Measurements from ENCODE around the gene RTKN2. TPM values are rescaled to one million over a fixed set of nuclear protein-coding genes. Genes with fewer than 3 reads are reported as not detected.

Gene RTKN2
- total RNA-seq, 1 donor from 2014 or later, result 27.5 TPM

DNA sequence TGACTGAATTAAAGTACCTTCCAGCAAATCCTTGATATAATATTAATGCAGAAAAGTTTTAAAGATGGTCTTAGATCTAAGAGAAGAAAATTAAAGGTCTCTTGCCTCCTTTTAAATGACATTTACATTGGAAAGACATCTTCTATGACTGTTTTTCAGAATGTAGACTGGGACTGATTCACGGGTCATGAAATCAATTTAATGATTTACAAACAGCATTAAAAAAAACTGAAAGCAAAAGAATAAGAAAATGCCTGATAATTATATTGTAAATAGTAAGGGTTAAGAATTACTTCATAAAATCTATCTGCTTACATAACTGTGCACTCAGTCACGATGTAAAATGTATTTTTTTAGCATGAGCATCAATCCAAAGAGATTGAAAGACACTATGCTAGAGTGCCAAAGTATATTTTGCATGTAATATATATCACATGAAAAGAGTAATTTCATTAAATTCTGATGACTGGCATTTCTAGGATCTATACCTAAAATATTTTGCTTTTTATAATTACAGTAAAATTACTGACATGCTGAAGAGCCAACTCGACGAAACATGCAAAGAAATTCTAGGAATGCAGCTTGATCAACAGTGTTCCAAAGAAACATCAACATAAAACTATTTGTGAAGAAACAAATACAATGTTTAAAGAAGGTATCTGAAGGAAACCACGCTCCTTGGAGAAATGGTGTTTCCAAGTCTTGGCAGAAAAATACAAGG is 35.1 kb downstream of the RTKN2 start:
- no peaks in the 10 kb centered on the region for H3K9me3 Mint-ChIP-seq
- no peak for DNase-seq (ENCODE audit: low read depth, low spot score)
- H3K27me3 Mint-ChIP-seq (ENCODE audit: low read depth), result no peaks in the 10 kb centered on the region
- no peak overlapping the region for H3K27ac Mint-ChIP-seq (ENCODE audit: unreplicated experiment)
- no peak overlapping the region for H3K4me3 Mint-ChIP-seq
- peaks cover 4% of the 10 kb centered on the region for H3K36me3 Mint-ChIP-seq (ENCODE audit: low read depth)
- H3K4me1 Mint-ChIP-seq, result no peaks in the 10 kb centered on the region
- TF ChIP-seq, protein P1, sequence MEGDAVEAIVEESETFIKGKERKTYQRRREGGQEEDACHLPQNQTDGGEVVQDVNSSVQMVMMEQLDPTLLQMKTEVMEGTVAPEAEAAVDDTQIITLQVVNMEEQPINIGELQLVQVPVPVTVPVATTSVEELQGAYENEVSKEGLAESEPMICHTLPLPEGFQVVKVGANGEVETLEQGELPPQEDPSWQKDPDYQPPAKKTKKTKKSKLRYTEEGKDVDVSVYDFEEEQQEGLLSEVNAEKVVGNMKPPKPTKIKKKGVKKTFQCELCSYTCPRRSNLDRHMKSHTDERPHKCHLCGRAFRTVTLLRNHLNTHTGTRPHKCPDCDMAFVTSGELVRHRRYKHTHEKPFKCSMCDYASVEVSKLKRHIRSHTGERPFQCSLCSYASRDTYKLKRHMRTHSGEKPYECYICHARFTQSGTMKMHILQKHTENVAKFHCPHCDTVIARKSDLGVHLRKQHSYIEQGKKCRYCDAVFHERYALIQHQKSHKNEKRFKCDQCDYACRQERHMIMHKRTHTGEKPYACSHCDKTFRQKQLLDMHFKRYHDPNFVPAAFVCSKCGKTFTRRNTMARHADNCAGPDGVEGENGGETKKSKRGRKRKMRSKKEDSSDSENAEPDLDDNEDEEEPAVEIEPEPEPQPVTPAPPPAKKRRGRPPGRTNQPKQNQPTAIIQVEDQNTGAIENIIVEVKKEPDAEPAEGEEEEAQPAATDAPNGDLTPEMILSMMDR (conservative IDR thresholded peaks at IDR 0.05), result no peak

GRCh38 chr10:62231805-62232204 is 36.8 kb downstream of the RTKN2 start:
- no peak for DNase-seq (ENCODE audit: low read depth, low spot score)
- H3K4me3 Mint-ChIP-seq, result no peak overlapping the region
- H3K27ac Mint-ChIP-seq (ENCODE audit: unreplicated experiment), result no peak overlapping the region
- no peaks in the 10 kb centered on the region for H3K27me3 Mint-ChIP-seq (ENCODE audit: low read depth)
- H3K36me3 Mint-ChIP-seq (ENCODE audit: low read depth), result peaks cover 4% of the 10 kb centered on the region
- H3K9me3 Mint-ChIP-seq, result no peaks in the 10 kb centered on the region
- TF ChIP-seq, protein P1 (conservative IDR thresholded peaks at IDR 0.05), result no peak
- H3K4me1 Mint-ChIP-seq, result no peaks in the 10 kb centered on the region

DNA sequence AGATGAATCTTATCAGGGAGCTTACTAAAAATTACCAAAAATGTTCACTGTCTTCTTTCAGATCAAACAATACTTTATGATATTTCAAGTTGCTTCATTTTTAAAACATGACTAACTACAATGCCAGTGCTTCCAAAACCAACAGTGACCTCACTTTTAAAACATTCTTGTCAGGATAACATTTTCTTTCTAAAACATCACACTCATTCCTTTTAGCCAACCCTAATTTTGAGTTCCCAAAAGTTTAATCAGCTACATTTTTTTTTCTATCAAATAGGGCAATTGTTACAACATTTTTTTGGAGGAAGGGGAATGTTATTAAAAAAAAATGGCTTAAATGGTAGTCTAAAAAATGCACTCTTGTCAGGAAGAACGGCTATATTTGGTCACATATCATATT is 37.3 kb downstream of the RTKN2 start:
- Mint-ChIP-seq H3K27me3 (ENCODE audit: low read depth) (no peaks in the 10 kb centered on the region), H3K9me3 (no peaks in the 10 kb centered on the region), H3K36me3 (ENCODE audit: low read depth) (peaks cover 4% of the 10 kb centered on the region), H3K4me3 (no peak overlapping the region), H3K4me1 (no peaks in the 10 kb centered on the region), H3K27ac (ENCODE audit: unreplicated experiment) (no peak overlapping the region)
- TF ChIP-seq, protein P1 (conservative IDR thresholded peaks at IDR 0.05), result no peak
- no peak for DNase-seq (ENCODE audit: low read depth, low spot score)

GRCh38 chr10:62230344-62231121 is 38.1 kb downstream of the RTKN2 start:
- DNase-seq (ENCODE audit: low read depth, low spot score), result no peak
- TF ChIP-seq, protein P1 (conservative IDR thresholded peaks at IDR 0.05), result no peak
- H3K27ac Mint-ChIP-seq (ENCODE audit: unreplicated experiment), result no peak overlapping the region
- no peaks in the 10 kb centered on the region for H3K9me3 Mint-ChIP-seq
- peaks cover 4% of the 10 kb centered on the region for H3K36me3 Mint-ChIP-seq (ENCODE audit: low read depth)
- H3K4me3 Mint-ChIP-seq, result no peak overlapping the region
- no peaks in the 10 kb centered on the region for H3K4me1 Mint-ChIP-seq
- H3K27me3 Mint-ChIP-seq (ENCODE audit: low read depth), result no peaks in the 10 kb centered on the region

DNA sequence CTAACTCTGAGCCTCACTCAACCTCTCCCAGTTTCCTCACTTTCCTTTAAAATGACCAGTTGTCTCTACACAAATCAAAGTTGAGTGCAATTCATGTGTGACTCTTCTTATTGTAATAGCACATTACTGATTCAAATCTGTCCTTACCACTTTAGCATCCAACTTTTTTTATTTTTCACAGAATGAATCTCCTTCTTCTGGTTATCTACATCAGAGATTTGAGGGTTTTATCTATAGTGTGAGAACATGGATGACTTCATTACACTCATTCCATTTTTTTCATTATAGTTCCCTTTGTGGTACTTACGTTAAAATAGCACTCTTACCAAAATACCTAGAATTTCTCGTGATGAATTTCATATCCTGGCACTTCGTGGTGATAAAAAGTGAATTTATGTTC is 43.3 kb downstream of the RTKN2 start:
- H3K27ac Mint-ChIP-seq (ENCODE audit: unreplicated experiment), result no peak overlapping the region
- peaks cover 3% of the 10 kb centered on the region for H3K9me3 Mint-ChIP-seq
- TF ChIP-seq, protein P1 (conservative IDR thresholded peaks at IDR 0.05), result no peak
- H3K4me1 Mint-ChIP-seq, result no peaks in the 10 kb centered on the region
- no peak for DNase-seq (ENCODE audit: low read depth, low spot score)
- H3K36me3 Mint-ChIP-seq (ENCODE audit: low read depth), result peaks cover 14% of the 10 kb centered on the region
- no peak overlapping the region for H3K4me3 Mint-ChIP-seq
- H3K27me3 Mint-ChIP-seq (ENCODE audit: low read depth), result no peaks in the 10 kb centered on the region

All from neural crest cell (in vitro differentiated cells).